Measurements from ENCODE around the gene SNPH. TPM values are rescaled to one million over a fixed set of nuclear protein-coding genes. Genes with fewer than 3 reads are reported as not detected.

Gene SNPH
- total and polyA plus RNA-seq, 2 of the 8 experiments (the other 6 are each of a cell fraction or from before 2014, with no cell fraction given), result 0.98 to 4.9 TPM

DNA sequence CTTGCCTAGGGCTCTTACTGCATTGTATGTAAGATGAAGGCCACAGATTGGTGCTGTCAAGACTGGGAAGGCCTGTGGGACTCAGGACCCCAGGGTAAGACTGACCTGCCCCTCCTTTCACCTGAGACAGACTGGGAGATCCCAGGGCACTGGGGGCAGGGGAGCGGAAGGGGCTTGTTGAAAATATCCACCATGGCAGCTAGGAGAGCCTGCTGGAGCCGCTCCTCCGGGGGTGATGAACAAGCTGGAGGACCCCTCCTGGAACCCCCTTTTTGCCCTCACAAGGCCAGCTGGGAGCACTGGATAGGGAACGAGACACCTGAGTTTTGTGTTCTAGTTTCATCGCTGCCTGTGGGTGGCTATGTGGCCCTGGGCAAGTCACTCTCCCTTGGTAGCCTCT is 72.0 kb downstream of the SNPH start (continued):
- TF ChIP-seq, protein P1, sequence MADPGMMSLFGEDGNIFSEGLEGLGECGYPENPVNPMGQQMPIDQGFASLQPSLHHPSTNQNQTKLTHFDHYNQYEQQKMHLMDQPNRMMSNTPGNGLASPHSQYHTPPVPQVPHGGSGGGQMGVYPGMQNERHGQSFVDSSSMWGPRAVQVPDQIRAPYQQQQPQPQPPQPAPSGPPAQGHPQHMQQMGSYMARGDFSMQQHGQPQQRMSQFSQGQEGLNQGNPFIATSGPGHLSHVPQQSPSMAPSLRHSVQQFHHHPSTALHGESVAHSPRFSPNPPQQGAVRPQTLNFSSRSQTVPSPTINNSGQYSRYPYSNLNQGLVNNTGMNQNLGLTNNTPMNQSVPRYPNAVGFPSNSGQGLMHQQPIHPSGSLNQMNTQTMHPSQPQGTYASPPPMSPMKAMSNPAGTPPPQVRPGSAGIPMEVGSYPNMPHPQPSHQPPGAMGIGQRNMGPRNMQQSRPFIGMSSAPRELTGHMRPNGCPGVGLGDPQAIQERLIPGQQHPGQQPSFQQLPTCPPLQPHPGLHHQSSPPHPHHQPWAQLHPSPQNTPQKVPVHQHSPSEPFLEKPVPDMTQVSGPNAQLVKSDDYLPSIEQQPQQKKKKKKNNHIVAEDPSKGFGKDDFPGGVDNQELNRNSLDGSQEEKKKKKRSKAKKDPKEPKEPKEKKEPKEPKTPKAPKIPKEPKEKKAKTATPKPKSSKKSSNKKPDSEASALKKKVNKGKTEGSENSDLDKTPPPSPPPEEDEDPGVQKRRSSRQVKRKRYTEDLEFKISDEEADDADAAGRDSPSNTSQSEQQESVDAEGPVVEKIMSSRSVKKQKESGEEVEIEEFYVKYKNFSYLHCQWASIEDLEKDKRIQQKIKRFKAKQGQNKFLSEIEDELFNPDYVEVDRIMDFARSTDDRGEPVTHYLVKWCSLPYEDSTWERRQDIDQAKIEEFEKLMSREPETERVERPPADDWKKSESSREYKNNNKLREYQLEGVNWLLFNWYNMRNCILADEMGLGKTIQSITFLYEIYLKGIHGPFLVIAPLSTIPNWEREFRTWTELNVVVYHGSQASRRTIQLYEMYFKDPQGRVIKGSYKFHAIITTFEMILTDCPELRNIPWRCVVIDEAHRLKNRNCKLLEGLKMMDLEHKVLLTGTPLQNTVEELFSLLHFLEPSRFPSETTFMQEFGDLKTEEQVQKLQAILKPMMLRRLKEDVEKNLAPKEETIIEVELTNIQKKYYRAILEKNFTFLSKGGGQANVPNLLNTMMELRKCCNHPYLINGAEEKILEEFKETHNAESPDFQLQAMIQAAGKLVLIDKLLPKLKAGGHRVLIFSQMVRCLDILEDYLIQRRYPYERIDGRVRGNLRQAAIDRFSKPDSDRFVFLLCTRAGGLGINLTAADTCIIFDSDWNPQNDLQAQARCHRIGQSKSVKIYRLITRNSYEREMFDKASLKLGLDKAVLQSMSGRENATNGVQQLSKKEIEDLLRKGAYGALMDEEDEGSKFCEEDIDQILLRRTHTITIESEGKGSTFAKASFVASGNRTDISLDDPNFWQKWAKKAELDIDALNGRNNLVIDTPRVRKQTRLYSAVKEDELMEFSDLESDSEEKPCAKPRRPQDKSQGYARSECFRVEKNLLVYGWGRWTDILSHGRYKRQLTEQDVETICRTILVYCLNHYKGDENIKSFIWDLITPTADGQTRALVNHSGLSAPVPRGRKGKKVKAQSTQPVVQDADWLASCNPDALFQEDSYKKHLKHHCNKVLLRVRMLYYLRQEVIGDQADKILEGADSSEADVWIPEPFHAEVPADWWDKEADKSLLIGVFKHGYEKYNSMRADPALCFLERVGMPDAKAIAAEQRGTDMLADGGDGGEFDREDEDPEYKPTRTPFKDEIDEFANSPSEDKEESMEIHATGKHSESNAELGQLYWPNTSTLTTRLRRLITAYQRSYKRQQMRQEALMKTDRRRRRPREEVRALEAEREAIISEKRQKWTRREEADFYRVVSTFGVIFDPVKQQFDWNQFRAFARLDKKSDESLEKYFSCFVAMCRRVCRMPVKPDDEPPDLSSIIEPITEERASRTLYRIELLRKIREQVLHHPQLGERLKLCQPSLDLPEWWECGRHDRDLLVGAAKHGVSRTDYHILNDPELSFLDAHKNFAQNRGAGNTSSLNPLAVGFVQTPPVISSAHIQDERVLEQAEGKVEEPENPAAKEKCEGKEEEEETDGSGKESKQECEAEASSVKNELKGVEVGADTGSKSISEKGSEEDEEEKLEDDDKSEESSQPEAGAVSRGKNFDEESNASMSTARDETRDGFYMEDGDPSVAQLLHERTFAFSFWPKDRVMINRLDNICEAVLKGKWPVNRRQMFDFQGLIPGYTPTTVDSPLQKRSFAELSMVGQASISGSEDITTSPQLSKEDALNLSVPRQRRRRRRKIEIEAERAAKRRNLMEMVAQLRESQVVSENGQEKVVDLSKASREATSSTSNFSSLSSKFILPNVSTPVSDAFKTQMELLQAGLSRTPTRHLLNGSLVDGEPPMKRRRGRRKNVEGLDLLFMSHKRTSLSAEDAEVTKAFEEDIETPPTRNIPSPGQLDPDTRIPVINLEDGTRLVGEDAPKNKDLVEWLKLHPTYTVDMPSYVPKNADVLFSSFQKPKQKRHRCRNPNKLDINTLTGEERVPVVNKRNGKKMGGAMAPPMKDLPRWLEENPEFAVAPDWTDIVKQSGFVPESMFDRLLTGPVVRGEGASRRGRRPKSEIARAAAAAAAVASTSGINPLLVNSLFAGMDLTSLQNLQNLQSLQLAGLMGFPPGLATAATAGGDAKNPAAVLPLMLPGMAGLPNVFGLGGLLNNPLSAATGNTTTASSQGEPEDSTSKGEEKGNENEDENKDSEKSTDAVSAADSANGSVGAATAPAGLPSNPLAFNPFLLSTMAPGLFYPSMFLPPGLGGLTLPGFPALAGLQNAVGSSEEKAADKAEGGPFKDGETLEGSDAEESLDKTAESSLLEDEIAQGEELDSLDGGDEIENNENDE (IDR thresholded peaks at IDR 0.05; ENCODE audit: insufficient replicate concordance, low read length), result no peak
- TF ChIP-seq CEBPB (IDR thresholded peaks at IDR 0.05; ENCODE audit: low read depth, low read length) (no peak), GABPA (IDR thresholded peaks at IDR 0.05; ENCODE audit: borderline replicate concordance, insufficient read depth, low read length) (no peak), CBX5 (IDR thresholded peaks at IDR 0.05; ENCODE audit: low read depth, low read length) (no peak), MAFK (IDR thresholded peaks at IDR 0.05; ENCODE audit: low read depth, low read length) (no peak), HDAC6 (IDR thresholded peaks at IDR 0.05; ENCODE audit: low read depth, low read length) (no peak), CTBP2 (IDR thresholded peaks at IDR 0.05; ENCODE audit: borderline replicate concordance, insufficient read depth, insufficient read length, low read length) (no peak), KDM5A (IDR thresholded peaks at IDR 0.05; ENCODE audit: low read length) (no peak), RNF2 (IDR thresholded peaks at IDR 0.05; ENCODE audit: borderline replicate concordance, low read depth, low read length, missing control alignments, poor library complexity, severe bottlenecking) (no peak)

Measured in H1 (cell line).